Stomach (tissue), 4 donors: ENCODE data around the gene AADAT.

Experiments used
- POLR2A ChIP-seq, 4 donors: fragments of 450-650 bp; IDR thresholded peaks; one replicate each; pipeline ENCODE4 v1.6.1; 2016; ENCODE audit warnings: antibody characterized with exemption in 4 of 4, control low read depth in 2 of 4, mild to moderate bottlenecking in 1 of 4, moderate library complexity in 1 of 4
- TF ChIP-seq, protein P1 (sequence below), 7 experiments: fragments of 450-650 bp in 4 of 7; fragments of 200-600 bp in 3 of 7; sonication (generic) in 3 of 7; IDR thresholded peaks; one replicate each; pipeline ENCODE4 v1.5.1; 2016 to 2019; ENCODE audit warnings: antibody characterized with exemption in 7 of 7, control low read depth in 2 of 7, mild to moderate bottlenecking in 1 of 7

DNA sequence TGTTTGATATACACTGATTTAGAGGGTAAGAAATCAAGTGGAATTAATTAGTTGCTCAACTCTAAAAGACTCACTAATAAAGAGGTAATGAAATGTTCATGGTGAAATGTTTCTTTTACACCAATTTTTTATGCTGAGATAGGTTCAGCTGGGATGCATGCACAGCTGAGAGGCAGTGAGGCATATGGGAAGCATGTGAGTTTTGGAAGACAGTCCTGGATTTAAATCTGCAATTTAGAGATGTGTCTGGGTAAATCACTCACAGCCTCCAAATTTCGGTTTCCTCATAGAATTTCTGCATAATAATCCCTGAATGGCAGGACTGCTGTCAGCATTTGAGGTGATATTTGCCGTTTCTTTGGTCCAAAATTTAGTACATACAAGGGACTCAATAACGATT is 48.2 kb upstream of the AADAT start:
- TF ChIP-seq, protein P1, sequence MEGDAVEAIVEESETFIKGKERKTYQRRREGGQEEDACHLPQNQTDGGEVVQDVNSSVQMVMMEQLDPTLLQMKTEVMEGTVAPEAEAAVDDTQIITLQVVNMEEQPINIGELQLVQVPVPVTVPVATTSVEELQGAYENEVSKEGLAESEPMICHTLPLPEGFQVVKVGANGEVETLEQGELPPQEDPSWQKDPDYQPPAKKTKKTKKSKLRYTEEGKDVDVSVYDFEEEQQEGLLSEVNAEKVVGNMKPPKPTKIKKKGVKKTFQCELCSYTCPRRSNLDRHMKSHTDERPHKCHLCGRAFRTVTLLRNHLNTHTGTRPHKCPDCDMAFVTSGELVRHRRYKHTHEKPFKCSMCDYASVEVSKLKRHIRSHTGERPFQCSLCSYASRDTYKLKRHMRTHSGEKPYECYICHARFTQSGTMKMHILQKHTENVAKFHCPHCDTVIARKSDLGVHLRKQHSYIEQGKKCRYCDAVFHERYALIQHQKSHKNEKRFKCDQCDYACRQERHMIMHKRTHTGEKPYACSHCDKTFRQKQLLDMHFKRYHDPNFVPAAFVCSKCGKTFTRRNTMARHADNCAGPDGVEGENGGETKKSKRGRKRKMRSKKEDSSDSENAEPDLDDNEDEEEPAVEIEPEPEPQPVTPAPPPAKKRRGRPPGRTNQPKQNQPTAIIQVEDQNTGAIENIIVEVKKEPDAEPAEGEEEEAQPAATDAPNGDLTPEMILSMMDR (IDR thresholded peaks at IDR 0.05), result no peak
- no peak for TF ChIP-seq POLR2A (IDR thresholded peaks at IDR 0.05)
